ENCODE measurements around the gene DHRS11. TPM values are rescaled to one million over a fixed set of nuclear protein-coding genes. Genes with fewer than 3 reads are reported as not detected.

Gene DHRS11
- total RNA-seq, 1 donor from 2014 or later, result 4.8 TPM

Other genes with a start within 250 kb of the DHRS11 start
- not detected for gene TBC1D3H, start 203.4 kb upstream of the DHRS11 start, total RNA-seq
- gene ZNHIT3, start 105.2 kb upstream of the DHRS11 start, total RNA-seq, result 44.6 TPM
- gene MYO19, start 57.0 kb upstream of the DHRS11 start, total RNA-seq, result 33.8 TPM
- gene PIGW, start 56.9 kb upstream of the DHRS11 start, total RNA-seq, result 7.0 TPM
- gene GGNBP2, start 47.0 kb upstream of the DHRS11 start, total RNA-seq, result 60.7 TPM
- 2.7 TPM for gene MRM1, start 9.7 kb downstream of the DHRS11 start, total RNA-seq